Spleen (tissue), 7 donors: ENCODE data around the gene RNF14.

Experiments
- CTCF ChIP-seq, 11 experiments: fragments of 200-600 bp in 7 of 11; fragments of 450-650 bp in 4 of 11; sonication (generic) in 4 of 11; IDR thresholded peaks in 8 of 11; conservative IDR thresholded peaks in 3 of 11; 1 replicate in 7 of 11; 2 replicates in 4 of 11; pipeline versions ENCODE4 v1.4.0 to v1.8.0; 2016 to 2021; ENCODE audit warnings: antibody characterized with exemption in 11 of 11, inconsistent platforms in 4 of 11, mild to moderate bottlenecking in 1 of 11
- POLR2A ChIP-seq, 3 donors: fragments of 450-650 bp; IDR thresholded peaks; one replicate each; pipeline ENCODE4 v1.5.1; 2017; ENCODE audit warnings: antibody characterized with exemption in 3 of 3, mild to moderate bottlenecking in 1 of 3
- donor health status: DM: no; HTN: no; CAD: no; lungs with moderate emphysema.
- donor health status: DM: no; HTN: no; CAD: no.
- donor health status: DM: no; HTN: no; CAD: no.

- no peak for TF ChIP-seq CTCF (IDR thresholded peaks at IDR 0.05 in 8 of 11, conservative IDR thresholded peaks at IDR 0.05 in 3 of 11)
- no peak for TF ChIP-seq POLR2A (IDR thresholded peaks at IDR 0.05)
Measured at GRCh38 chr5:142009886-142010285, 41.0 kb downstream of the RNF14 start.
